GM12874 (cell line): ENCODE measurements around the gene PDLIM7.
A peak's percentile ranks its signal among the peaks of the same experiment; 100 is the strongest.

ENCODE experiments used
- TF ChIP-seq, protein P1 (sequence below): IDR thresholded peaks from 2 replicates; pipeline ENCODE4 v1.5.1; 2011; ENCODE audit warnings: low read depth, mild to moderate bottlenecking, control low read depth, low read length, moderate library complexity; ENCODE audit not compliant: insufficient read depth

The PDLIM7 gene

DNA sequence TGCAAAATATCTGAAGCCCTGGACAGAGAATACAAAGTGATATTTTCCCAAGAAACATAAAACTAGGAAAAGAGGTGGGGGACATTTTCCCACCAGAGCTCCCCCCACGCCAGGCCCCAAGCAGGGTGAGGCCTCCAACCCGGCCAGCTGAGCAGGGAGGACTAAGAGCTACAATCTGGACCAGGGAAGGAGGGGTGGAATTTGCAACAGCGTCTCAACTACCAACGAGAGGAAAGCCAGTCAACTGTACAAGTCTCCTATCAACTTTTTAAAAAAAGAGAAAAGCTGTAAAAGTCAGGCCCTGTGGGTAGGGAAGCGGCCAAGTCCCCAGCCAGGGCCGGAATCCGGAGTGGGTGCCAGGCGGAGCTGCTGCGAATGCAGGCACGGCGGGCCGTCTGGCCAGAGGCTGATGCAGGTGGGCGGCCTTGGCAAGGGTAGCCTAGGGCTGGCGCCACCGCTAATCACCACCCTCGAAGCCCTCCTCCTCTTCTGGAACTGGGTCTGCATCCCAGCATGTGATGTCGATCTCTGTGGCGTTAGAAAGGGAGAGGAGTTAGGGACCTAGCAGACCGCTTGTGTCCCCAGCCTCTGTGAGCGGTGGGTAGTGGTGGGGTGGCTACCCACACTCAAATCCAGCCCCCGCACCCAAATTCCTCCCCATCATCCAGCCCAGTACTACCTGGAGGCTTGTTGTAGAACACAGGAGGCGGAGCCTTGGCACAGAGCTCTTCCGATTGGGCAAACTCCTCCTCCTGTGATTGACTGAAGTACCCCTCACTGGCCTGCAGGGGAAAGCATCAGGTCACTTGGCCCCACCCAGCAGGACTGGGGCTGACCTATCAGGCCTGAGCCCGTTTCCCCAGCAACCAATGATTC lies 40.2 kb downstream of the PDLIM7 start:
- TF ChIP-seq, protein P1, sequence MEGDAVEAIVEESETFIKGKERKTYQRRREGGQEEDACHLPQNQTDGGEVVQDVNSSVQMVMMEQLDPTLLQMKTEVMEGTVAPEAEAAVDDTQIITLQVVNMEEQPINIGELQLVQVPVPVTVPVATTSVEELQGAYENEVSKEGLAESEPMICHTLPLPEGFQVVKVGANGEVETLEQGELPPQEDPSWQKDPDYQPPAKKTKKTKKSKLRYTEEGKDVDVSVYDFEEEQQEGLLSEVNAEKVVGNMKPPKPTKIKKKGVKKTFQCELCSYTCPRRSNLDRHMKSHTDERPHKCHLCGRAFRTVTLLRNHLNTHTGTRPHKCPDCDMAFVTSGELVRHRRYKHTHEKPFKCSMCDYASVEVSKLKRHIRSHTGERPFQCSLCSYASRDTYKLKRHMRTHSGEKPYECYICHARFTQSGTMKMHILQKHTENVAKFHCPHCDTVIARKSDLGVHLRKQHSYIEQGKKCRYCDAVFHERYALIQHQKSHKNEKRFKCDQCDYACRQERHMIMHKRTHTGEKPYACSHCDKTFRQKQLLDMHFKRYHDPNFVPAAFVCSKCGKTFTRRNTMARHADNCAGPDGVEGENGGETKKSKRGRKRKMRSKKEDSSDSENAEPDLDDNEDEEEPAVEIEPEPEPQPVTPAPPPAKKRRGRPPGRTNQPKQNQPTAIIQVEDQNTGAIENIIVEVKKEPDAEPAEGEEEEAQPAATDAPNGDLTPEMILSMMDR = peak; percentile 65; the same call in 1 of the 2 replicates

DNA sequence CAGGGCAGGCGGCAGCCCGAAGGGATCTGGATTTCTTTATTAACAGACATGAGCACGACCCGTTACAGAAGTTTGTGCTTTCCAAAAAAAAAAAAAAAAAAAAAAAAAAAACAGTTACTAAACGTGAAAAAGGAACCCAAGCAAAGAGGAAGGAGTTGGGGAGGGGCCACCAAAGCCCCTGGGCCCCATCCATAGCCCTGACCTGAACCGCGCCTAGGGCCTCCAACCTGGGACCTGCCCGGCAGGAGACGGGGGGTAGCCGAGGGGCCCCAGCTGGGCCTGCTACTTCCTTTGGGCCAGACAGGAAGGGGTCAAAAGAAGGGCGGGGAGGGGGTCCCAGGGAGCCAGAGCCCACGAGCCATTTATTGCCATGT lies 40.8 kb downstream of the PDLIM7 start:
- TF ChIP-seq, protein P1 = no peak

DNA sequence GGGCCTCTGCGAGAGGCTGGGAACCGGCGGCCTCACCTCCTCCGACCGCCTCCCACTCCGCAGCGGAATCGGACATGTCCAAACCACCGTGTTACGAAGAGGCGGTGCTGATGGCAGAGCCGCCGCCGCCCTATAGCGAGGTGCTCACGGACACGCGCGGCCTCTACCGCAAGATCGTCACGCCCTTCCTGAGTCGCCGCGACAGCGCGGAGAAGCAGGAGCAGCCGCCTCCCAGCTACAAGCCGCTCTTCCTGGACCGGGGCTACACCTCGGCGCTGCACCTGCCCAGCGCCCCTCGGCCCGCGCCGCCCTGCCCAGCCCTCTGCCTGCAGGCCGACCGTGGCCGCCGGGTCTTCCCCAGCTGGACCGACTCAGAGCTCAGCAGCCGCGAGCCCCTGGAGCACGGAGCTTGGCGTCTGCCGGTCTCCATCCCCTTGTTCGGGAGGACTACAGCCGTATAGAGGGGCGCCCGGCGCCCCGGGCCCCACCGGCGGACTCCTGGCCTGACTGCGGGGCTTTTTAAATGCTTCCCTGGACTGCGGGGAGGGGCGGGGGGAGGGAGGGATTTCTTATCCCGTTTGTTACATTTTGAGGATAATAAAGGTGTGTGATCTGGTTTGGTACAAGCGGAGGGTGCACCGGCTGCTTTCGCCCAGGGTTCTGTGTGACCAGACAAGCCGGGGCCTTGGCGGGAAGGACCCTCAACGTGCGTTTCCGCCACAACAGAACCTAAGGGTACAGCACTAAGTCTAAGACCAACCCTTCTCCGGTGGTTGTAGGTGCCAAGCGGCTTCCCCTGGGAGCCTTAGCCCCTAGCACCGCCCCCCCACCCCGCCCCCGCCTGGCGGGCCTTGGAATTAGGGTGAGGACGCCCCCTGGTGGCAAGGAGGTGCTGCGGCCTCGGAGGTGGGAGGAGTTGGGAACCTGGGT lies 41.5 kb downstream of the PDLIM7 start:
- TF ChIP-seq, protein P1 = peak; percentile 94

DNA sequence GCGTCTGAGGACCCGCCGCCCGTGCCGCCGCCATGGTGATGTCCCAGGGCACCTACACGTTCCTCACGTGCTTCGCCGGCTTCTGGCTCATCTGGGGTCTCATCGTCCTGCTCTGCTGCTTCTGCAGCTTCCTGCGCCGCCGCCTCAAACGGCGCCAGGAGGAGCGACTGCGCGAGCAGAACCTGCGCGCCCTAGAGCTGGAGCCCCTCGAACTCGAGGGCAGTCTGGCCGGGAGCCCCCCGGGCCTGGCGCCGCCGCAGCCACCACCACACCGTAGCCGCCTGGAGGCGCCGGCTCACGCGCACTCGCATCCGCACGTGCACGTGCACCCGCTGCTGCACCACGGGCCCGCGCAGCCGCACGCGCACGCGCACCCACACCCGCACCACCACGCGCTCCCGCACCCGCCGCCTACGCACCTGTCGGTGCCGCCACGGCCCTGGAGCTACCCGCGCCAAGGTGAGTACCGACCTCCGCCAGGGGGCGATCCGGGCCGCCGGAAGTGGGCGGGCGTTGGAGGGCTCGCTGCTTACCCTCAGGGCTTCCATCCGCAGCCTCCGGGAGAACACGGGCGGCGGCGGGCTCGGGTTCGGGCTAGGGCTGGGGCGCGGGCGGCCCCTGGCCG lies 42.3 kb downstream of the PDLIM7 start:
- TF ChIP-seq, protein P1 = peak; percentile 88

DNA sequence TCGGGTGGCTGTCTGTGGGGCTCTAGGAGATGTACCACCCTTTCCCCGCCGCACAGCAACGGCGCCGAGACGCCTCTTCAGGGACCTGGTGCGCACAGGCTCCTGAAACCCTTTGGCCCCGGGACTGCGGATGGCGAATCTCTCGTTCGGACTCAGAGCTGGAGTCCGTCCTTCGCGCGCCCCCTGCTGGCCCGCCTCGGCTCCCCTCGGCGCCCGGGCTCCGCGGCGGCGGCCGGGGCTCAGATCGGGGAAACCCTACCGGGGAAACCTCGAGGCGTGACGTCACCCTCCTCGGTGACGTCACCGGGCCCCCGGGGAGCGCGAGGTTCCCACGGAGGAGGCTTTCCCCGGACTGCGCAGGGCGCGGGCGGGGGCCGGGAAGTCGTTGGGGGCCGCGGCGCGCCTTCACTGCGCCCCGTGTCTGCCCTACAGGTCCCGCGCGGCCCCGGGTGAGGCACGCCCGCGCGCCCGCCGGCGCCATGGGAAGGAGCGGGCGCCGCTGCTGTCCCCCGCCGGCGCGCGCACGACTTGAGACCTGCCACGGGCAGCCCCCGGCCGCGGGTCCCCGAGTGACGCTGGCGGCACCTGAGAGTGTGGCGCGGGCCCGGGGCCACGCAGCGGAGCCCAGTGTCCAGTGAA lies 42.9 kb downstream of the PDLIM7 start:
- TF ChIP-seq, protein P1 = peak; percentile 89

DNA sequence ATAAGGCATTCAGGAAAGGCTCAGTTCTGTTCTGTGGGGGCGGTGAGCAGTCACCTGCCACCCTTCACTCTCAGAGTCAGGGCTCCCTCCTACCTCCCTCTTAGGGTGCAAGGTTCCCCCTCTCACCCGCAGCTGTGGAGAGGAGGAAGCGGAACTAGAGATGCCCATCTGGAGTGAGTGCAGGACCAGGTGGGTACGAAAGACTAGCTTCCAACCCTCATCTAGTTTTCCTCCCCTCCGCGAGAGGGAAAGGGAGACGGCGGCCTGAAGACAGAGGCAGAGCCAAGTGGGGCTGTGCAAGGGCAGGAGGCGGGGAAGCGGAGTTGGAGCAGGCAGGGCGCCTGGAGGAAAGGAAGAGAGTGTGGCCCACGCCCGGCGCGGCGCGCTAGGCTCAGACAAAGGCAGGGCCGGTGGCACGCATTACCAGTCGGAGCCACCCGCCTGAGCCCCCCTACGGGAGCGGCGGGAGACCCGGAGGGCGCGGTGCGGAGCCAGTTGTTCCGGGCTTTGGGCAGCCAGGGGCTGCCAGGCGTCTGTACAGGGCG lies 43.5 kb downstream of the PDLIM7 start:
- TF ChIP-seq, protein P1 = no peak
